ENCODE results near the gene OSBPL3. TPM values are rescaled to one million over a fixed set of nuclear protein-coding genes. Genes with fewer than 3 reads are reported as not detected.

Gene OSBPL3
- total RNA-seq, 4 donors from 2014 or later, result 4.3 to 8.6 (median 7.1) TPM

DNA sequence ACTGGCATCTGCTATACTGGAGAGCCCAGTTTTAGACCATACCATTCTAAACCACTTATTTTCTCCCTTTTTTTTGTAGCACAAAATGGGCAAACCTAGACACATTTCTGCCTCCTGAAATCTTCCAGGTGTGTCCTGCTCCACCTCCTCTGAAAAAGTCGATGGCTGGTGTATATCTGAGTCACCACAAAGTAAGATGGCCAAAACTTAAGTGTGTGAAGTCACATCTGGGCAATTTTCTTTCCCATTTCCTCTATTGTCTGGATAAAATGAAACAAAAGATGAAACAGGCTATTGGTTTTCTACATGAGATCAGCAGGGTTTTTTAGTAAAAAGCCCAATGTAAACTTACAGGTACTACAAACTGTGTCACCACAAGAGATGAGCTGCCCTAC, 65.5 kb downstream of the OSBPL3 start:
- no peak for ATAC-seq (ENCODE audit: low FRiP score)

DNA sequence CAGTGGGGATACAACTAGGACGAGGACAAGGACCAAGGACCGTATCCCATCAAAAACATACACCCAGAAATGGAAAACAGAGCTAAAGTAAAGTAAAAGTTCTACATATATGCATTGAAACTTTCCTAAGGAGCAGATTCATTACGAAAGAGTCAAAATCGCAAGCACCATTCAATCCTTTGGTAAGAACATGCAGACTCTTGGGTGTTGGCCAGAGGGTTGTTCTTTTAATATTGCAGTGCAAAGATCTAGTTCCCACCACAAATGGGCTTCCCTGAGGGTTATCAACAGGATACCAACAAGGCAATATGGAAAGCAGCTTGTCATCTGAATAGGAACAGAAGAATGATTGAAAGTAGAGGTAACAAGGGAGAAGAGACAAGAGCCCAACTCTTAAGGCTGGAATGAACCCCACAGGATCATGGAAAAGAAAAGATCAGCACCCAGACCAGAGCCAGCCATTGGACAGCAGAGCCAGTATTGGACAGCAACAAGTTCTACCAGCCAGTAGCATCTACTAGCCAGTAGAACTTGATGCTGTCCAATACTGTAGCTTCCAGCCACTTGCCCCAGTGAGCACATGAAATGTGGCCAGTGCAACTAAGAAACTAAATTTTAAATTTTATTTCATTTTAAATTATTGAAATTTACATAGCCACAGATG, 66.0 kb downstream of the OSBPL3 start:
- no peak for DNase-seq (ENCODE audit: low spot score)
- TF ChIP-seq CTCF (IDR thresholded peaks at IDR 0.05), result no peak
- ATAC-seq (ENCODE audit: low FRiP score), result no peak

More for the DNA sequence above, 65.5 kb downstream of the OSBPL3 start:
- no peak for DNase-seq (ENCODE audit: low spot score)
- TF ChIP-seq CTCF (IDR thresholded peaks at IDR 0.05), result no peak

GRCh38 chr7:24912874-24913514, 67.0 kb downstream of the OSBPL3 start:
- DNase-seq (ENCODE audit: low spot score), result no peak
- no peak for TF ChIP-seq CTCF (IDR thresholded peaks at IDR 0.05)
- no peak for ATAC-seq (ENCODE audit: low FRiP score)

DNA sequence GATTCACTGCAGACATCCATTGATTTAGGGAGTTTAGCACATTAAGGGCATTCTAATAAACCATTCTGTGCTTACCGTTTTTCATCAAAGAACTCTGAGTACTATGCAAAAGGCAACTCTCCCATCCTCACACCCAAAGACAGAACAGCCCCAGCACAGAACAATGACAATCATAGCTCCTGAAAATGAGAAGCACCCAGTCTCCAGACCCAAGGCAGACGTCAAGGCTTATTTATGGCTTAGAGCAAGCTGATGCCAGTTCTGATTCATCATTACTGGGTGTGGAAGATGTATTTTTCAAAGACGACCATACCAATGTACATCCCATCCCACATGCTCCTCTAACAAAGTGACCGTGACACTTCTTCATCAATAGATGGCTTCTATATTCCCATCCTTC, 67.6 kb downstream of the OSBPL3 start:
- DNase-seq (ENCODE audit: low spot score) (no peak), ATAC-seq (ENCODE audit: low FRiP score) (no peak)
- TF ChIP-seq CTCF (IDR thresholded peaks at IDR 0.05), result no peak

GRCh38 chr7:24911213-24911603, 68.8 kb downstream of the OSBPL3 start:
- DNase-seq (ENCODE audit: low spot score) (no peak), ATAC-seq (ENCODE audit: low FRiP score) (no peak)
- no peak for TF ChIP-seq CTCF (IDR thresholded peaks at IDR 0.05)

- DNase-seq (ENCODE audit: low spot score), result no peak
- no peak for TF ChIP-seq CTCF (IDR thresholded peaks at IDR 0.05)
- ATAC-seq (ENCODE audit: low FRiP score), result no peak
Observed at GRCh38 chr7:24910551-24911212, 69.3 kb downstream of the OSBPL3 start.
